GM10266 (cell line): ENCODE measurements around the gene CHD9.
"Not testable (repeated sequence)": the region's sequence is repeated elsewhere in the genome, so short reads cannot be mapped to it uniquely, and the experiment has no call there.

ENCODE experiments used
- DNase-seq: peaks from one replicate; pipeline ENCODE4 v3.0.0; 2012; ENCODE audit errors: extremely low spot score
- CTCF ChIP-seq: IDR thresholded peaks from 2 replicates; pipeline ENCODE4 v1.5.1; 2012; ENCODE audit warnings: mild to moderate bottlenecking, low read depth; ENCODE audit not compliant: control insufficient read depth, insufficient read depth; ENCODE audit errors: missing control alignments

CHD9 gene

DNA sequence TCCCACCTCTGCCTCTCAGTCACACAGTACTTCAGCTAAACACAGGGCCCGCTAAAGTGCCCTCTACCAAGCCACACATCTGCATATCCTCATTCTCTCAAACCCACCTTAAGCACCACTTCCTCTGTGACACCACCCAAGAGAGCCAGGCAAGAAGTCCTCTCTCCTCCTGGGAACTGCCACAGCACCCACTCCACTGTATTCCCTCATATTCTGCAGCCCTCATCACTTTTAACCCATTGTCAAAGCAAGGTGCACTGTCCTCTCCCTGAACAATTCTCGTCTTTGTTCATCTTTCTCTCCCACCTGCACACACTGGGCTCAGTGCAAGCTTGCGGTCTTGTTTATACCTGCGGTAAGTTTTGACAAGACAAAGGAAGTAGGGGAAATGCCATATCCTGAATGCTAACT is 13.6 kb downstream of the CHD9 start:
- TF ChIP-seq CTCF = no peak
- DNase-seq = no peak

GRCh38 chr16:53069772-53070171 is 15.0 kb downstream of the CHD9 start:
- TF ChIP-seq CTCF = no peak
- no peak for DNase-seq

GRCh38 chr16:53071748-53072301 is 17.0 kb downstream of the CHD9 start:
- no peak for DNase-seq

DNA sequence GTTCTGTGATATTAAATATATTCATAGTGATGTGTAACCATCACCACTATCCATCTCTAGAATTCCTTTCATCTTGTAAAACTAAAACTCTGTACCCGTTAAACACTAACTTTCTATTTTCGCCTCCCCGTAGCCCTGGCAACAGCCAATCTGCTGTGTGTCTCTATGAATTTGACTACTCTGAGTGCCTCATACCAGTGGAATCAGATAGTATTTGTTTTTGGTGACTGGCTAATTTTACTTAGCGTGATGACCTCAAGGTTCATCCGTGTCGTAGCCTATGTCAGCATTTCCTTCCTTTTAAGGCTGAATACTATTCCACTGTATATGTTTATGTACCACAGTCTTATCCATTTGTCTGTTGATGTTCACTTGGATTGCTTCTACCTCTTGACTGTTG is 18.2 kb downstream of the CHD9 start:
- DNase-seq = no peak
- no peak for TF ChIP-seq CTCF

More at GRCh38 chr16:53071748-53072301, 17.0 kb downstream of the CHD9 start:
- TF ChIP-seq CTCF = no peak

DNA sequence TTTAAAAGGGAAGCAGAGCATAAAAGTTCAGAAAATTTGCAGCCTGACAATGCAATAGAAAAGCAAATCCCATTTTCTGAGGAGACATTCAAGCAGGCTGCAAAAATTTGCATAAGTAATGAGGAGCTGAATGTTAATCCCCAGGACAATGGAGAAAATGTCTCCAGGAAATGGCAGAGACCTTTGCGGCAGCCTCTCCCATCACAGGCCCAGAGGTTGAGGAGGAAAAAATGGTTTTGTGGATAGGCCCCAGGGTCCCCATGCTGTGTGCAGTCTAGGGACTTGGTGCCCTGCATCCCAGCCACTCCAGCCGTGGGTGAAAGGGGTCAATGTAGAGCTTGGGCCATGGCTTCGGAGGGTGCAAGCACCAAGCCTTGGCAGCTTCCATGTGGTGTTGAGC is 19.5 kb downstream of the CHD9 start:
- not testable (repeated sequence) for DNase-seq

GRCh38 chr16:53075461-53075860 is 20.7 kb downstream of the CHD9 start:
- not testable (repeated sequence) for DNase-seq

DNA sequence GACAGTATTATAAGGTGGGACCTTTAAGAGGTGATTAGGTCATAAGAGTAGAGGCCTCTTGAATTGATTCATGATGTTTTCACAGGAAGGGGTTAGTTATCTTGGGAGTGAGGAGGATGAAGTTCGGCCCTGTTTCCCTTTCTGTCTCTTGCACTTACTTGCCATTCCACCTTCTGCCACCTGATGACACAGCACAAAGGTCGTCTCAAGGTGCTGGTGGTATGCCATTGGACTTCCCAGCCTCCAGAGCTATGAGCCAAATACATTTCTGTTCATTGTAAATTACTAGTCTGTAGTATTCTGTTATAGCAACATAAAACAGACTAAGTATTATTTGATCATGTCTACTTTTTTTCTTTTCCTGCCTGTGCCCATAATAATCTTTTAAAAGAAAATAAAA is 23.5 kb downstream of the CHD9 start:
- TF ChIP-seq CTCF = no peak
- no peak for DNase-seq

- TF ChIP-seq CTCF = no peak
- no peak for DNase-seq
Measured at GRCh38 chr16:53078765-53079485, 24.1 kb downstream of the CHD9 start.
